ENCODE results near the gene UBE2G2.
"Not testable (repeated sequence)": the region's sequence is repeated elsewhere in the genome, so short reads cannot be mapped to it uniquely, and the experiment has no call there.

The UBE2G2 gene

DNA sequence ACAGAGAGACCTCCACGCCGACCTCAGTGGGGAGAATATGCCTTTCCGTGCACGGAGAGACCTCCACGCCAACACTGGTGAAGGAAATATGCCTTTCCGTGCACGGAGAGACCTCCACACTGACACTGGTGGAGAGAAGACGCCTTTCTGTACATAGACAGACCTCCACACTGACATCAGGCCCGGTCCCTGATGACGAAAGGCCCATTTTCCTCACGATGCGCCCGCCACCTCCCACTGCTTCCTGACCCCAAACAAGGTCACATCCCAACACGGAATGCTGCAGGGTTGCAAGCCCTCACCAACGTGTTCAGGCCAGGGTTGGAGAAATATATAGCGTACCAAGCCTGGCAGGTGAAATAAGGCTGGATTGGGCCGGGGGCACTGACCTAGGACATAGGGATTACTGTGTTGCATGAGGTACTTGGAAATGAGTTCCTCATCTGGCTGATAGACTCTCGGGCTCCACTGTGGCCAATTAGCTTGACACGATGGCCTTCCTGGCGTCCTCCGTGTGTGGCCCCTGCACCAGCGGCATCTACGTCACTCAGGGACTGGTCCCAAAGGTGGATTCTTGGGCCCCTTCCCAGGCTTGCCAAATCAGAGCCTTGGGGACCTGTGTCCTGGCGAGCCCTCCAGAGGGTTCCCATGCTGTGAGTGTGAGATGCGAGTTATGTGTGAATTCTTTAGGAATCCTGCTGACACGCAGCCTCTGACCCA is 32.8 kb upstream of the UBE2G2 start:
- TF ChIP-seq MYC (IDR thresholded peaks at IDR 0.05; ENCODE audit: low read depth, low read length), result no peak
- TF ChIP-seq, protein P1, sequence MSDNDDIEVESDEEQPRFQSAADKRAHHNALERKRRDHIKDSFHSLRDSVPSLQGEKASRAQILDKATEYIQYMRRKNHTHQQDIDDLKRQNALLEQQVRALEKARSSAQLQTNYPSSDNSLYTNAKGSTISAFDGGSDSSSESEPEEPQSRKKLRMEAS (IDR thresholded peaks at IDR 0.05; ENCODE audit: low read depth, low read length), result no peak
- TF ChIP-seq POLR2A (IDR thresholded peaks at IDR 0.05; ENCODE audit: extremely low read depth, insufficient read length), result no peak
- TF ChIP-seq, protein P2, sequence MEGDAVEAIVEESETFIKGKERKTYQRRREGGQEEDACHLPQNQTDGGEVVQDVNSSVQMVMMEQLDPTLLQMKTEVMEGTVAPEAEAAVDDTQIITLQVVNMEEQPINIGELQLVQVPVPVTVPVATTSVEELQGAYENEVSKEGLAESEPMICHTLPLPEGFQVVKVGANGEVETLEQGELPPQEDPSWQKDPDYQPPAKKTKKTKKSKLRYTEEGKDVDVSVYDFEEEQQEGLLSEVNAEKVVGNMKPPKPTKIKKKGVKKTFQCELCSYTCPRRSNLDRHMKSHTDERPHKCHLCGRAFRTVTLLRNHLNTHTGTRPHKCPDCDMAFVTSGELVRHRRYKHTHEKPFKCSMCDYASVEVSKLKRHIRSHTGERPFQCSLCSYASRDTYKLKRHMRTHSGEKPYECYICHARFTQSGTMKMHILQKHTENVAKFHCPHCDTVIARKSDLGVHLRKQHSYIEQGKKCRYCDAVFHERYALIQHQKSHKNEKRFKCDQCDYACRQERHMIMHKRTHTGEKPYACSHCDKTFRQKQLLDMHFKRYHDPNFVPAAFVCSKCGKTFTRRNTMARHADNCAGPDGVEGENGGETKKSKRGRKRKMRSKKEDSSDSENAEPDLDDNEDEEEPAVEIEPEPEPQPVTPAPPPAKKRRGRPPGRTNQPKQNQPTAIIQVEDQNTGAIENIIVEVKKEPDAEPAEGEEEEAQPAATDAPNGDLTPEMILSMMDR (IDR thresholded peaks at IDR 0.05; ENCODE audit: low read depth, low read length), result no peak
- no peak for DNase-seq (ENCODE audit: low read depth)
- no peak overlapping the region for H3K4me3 ChIP-seq (ENCODE audit: low read depth, low read length)

DNA sequence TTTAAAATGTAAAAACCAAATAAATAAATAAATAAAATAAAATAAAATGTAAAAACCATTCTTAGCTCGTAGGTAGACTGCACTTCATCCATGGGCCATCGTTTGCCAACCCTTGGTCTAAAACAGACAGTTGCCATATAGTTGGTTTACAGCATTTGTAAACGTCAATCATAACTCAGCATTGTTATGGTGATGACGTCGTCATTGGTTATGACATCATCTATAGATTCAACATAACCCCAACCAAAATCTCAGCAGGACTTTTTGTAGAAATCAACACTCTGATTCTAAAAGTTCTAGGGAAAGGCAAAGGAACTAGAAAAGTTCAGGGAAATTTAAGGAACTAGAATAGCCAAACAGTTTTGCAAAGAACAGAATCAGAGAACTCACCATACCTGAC is 32.0 kb upstream of the UBE2G2 start:
- TF ChIP-seq, protein P2 (IDR thresholded peaks at IDR 0.05; ENCODE audit: low read depth, low read length), result no peak
- TF ChIP-seq, protein P1 (IDR thresholded peaks at IDR 0.05; ENCODE audit: low read depth, low read length), result no peak
- TF ChIP-seq POLR2A (IDR thresholded peaks at IDR 0.05; ENCODE audit: extremely low read depth, insufficient read length) (no peak), MYC (IDR thresholded peaks at IDR 0.05; ENCODE audit: low read depth, low read length) (no peak)
- DNase-seq (ENCODE audit: low read depth), result no peak
- H3K4me3 ChIP-seq (ENCODE audit: low read depth, low read length), result no peak overlapping the region

DNA sequence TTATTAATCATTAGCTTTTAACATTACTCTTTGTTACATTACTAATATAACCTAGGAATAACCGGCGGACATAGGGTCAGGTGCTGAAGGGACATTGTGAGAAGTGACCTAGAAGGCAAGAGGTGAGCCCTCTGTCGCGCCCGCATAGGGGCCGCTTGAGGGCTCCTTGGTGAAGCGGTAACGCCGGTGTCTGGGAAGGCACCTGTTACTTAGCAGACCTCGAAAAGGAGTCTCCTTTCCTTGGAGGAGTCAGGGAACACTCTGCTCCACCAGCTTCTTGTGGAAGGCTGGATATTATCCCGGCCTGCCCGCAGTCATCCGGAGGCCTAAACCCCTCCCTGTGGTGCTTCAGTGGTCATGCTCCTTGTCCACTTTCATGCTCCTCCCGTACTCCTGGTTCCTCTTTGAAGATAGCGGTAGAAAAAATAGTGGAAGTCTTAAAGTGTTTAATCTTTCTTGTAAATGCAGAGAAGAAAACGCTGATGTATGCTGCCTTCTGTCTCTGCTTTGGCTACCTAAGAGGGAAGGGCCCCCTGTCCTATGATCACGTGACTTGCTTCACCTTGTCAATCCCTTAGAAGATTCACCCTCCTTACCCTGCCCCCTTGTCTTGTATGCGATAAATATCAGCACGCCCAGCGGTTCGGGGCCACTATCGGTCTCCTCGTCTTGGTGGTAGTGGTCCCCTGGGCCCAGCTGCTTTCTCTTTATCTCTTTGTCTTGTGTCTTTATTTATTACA is 31.1 kb upstream of the UBE2G2 start:
- H3K4me3 ChIP-seq (ENCODE audit: low read depth, low read length); DNase-seq (ENCODE audit: low read depth): not testable (repeated sequence)

DNA sequence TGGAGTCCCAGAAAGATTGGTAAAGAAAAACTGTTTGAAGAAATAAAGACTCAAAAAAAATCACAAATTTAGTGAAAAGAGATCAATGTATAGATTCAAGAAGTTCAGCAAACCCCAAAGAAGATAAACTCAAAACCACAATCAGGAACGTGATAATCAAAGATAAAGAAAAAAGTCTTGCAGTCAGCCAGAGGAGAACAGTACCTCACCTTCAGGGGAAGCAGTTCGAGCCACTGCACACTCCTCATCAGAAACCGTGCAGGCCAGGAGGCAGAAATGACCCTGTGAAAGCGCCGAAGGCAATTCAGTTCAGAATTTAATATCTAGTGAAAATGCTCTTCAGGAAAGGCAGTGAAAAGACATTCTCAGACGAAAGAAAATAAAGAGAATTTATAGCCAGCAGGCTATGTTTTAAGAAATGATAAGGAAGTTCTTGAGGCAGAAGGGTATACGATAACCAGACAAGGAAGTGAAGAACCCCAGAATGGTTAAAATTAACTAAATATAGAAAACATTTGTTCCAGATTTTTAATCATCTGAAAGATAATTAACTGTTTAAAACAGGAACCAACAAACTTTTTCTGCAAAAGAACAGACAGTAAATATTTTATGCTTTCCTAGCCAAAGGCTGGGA is 29.7 kb upstream of the UBE2G2 start:
- DNase-seq (ENCODE audit: low read depth), result no peak
- H3K4me3 ChIP-seq (ENCODE audit: low read depth, low read length), result no peak overlapping the region

DNA sequence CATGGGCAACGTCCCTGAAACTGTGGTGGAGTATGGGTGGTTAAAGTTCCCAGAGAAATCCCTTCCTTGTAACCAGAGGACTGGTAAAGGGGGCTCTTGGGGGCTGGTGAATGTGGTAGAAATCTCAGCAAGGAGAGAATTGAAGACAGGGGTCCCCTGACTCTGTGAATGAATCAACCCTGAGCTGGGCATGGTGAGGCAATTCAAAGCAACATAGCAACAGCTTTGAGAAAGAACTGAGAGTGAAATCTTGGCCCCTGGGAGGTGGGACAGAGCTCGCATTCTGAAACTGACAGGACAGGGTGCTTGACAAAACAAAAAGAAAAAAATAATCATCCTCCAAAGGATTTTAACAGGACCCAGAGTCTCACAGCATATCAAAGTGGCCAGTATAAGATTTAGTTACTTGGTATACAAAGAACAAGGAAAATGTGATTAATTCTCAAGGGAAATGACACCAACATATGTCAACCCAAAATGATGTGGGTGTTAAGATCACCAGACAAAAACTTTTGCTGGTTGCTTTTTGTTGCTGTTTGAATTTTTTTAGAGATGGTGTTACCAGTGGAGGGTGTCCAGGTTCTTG is 28.0 kb upstream of the UBE2G2 start:
- no peak for DNase-seq (ENCODE audit: low read depth)
- no peak for TF ChIP-seq MYC (IDR thresholded peaks at IDR 0.05; ENCODE audit: low read depth, low read length)
- TF ChIP-seq, protein P2 (IDR thresholded peaks at IDR 0.05; ENCODE audit: low read depth, low read length), result no peak
- no peak overlapping the region for H3K4me3 ChIP-seq (ENCODE audit: low read depth, low read length)

More for the DNA sequence above, 29.7 kb upstream of the UBE2G2 start:
- TF ChIP-seq POLR2A (IDR thresholded peaks at IDR 0.05; ENCODE audit: extremely low read depth, insufficient read length) (no peak), MYC (IDR thresholded peaks at IDR 0.05; ENCODE audit: low read depth, low read length) (no peak)
- TF ChIP-seq, protein P2 (IDR thresholded peaks at IDR 0.05; ENCODE audit: low read depth, low read length), result no peak
- TF ChIP-seq, protein P1 (IDR thresholded peaks at IDR 0.05; ENCODE audit: low read depth, low read length), result no peak

DNA sequence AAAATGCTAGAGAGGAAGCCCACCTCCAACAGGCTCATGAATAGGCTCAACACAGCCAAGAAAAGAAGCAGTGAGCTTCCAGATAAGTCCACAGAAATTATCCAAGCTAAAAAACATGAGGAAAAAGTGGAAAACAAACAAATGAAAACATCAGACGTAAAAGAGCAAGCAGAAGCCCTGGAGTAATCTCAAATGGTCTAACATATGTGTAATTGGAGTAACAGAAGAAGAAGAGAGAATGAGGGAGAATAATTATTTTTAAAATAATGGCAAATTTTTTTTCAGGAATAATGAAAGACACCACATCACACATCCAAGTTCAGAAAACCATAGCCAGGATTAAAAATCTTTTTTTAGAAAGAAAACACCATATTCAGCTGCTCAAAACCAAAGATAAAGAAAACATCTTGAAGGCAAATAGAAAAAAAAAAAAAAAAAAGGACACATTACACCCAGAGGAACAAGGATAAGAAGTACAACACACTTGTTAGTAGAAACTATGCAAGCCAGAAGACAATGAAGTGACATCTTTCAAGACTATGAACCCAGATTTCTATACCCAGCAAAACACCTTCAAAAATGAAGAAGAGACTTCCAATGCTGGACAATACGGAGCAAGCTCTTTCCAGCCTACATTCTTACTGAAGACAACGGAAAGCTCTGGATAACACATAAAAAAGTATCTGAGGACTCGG is 26.9 kb upstream of the UBE2G2 start:
- TF ChIP-seq, protein P1 (IDR thresholded peaks at IDR 0.05; ENCODE audit: low read depth, low read length), result no peak
- TF ChIP-seq POLR2A (IDR thresholded peaks at IDR 0.05; ENCODE audit: extremely low read depth, insufficient read length) (no peak), MYC (IDR thresholded peaks at IDR 0.05; ENCODE audit: low read depth, low read length) (no peak)
- TF ChIP-seq, protein P2 (IDR thresholded peaks at IDR 0.05; ENCODE audit: low read depth, low read length), result no peak
- DNase-seq (ENCODE audit: low read depth), result no peak
- H3K4me3 ChIP-seq (ENCODE audit: low read depth, low read length), result no peak overlapping the region

Data from NB4 (cell line).